NCI-H2107 (cell line): ENCODE measurements around the gene IER3.
"Not testable (repeated sequence)": the region's sequence is repeated elsewhere in the genome, so short reads cannot be mapped to it uniquely, and the experiment has no call there.

Source experiments
- DNase-seq: peaks from one replicate; lab custom pipeline; 2025; lab: John Stamatoyannopoulos, UW

Gene IER3

GRCh38 chr6:30723843-30724741, 20.3 kb downstream of the IER3 start:
- DNase-seq = not testable (repeated sequence)

GRCh38 chr6:30723159-30723842, 21.0 kb downstream of the IER3 start:
- not testable (repeated sequence) for DNase-seq

DNA sequence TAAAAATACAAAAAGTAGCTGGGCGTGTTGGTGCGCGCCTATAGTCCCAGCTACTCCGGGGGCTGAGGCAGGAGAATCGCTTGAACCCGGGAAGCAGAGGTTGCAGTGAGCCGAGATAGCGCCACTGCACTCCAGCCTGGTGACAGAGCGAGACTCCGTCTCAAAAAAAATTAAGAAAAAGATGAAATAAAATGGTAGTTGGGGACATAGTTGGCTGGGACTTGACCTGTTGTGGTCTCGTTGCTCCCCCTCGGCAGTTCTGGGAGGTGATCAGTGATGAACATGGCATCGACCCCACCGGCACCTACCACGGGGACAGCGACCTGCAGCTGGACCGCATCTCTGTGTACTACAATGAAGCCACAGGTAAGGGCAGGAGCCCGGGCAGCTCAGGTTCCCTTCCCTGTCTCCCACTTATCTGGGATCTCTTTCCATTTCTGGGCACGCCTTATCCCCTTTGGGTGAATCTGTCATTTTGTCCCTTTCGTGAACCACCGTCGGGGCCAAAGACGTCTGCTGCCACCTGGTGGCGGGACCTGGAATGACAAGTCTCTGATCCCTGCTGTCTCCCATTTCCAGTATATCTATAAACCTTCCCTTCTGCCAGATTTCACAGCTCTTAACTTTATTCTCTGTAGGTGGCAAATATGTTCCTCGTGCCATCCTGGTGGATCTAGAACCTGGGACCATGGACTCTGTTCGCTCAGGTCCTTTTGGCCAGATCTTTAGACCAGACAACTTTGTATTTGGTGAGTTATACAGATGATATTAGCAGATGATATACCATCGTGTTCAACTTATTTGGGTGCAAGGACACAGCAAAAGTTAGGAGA, 21.9 kb downstream of the IER3 start:
- peak; percentile 48 for DNase-seq

DNA sequence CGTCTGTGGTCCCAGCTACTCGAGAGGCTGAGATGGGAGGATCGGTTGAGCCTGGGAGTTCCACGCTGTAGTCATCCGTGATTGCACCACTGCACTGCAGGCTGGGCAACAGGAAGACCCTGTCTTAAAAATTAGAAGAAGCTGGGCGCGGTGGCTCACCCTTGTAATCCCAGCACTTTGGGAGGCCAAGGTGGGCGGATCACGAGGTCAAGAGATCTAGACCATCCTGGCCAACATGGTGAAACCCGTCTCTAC, 22.4 kb downstream of the IER3 start:
- not testable (repeated sequence) for DNase-seq

- peak; percentile 42 for DNase-seq
These were observed 22.9 kb downstream of the IER3 start for GRCh38 chr6:30721198-30722024.

DNA sequence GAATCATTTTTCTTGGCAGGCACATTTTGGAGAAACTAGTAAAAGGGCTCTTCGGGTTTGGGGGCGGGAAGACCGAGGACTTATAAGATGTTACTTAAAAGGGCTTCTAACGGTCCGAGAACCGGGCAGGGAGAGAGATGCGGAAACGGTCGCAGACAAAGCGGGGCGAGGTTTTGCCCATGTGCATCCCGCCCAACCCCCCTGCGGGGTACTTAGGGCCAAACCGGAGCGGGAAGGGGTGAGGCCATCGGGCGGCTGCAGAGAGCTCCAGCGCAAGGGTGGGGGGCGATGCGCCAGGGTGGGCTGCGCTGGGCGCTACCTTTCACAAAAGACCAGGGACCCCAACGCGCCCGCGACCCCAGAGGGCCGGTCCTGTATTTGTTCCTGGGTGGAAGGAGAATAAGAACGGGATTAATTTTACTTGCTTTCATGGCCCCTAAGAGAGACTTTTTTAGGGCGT, 23.6 kb downstream of the IER3 start:
- DNase-seq = no peak

- peak; percentile 79 for DNase-seq
These were observed 24.3 kb downstream of the IER3 start, which contains the start of gene TUBB for GRCh38 chr6:30719791-30720737. TUBB (plus strand) TSS chr6:30720352; CDS start chr6:30720507, 155 bp downstream.

DNA sequence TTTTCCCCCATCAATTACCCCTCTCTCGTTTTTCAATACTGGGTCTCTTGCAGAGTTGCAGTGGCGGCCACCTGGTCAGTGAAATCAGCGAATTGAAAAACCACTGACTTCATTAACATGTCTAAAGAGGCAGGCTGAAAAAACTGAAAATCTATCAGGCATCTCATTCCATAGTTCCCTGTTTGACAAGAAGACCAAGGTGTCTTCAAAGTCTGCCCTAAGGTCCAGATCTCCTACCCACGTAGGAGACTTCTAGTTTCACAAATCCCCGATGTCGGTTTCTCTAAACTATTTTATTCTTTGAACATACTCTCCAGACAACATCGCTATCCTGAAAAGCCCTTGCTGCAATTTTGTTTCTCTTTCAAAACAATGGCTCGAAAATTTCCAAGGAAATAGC, 25.0 kb downstream of the IER3 start:
- DNase-seq = no peak

- not testable (repeated sequence) for DNase-seq
These were observed 26.3 kb downstream of the IER3 start for GRCh38 chr6:30717845-30718720.

- peak; percentile 93 for DNase-seq
These were observed 27.1 kb downstream of the IER3 start, which contains the start of gene MDC1 for GRCh38 chr6:30717129-30717844. MDC1 (minus strand) TSS chr6:30717281; CDS start chr6:30715175, 2,106 bp downstream.

DNA sequence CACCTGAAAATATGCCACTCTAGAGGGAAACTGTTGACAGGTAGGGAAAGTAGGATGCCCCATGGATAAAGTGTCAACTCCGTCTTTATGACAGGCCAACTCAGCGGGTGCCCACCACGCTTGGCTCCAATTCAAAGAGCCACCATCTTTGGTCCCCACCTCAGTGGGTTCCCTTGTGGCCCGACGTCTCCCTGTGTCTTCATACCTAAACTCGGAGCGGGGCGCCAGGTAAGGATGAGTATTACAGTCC, 27.5 kb downstream of the IER3 start:
- DNase-seq = no peak

GRCh38 chr6:30714263-30714662, 30.1 kb downstream of the IER3 start:
- DNase-seq = no peak

DNA sequence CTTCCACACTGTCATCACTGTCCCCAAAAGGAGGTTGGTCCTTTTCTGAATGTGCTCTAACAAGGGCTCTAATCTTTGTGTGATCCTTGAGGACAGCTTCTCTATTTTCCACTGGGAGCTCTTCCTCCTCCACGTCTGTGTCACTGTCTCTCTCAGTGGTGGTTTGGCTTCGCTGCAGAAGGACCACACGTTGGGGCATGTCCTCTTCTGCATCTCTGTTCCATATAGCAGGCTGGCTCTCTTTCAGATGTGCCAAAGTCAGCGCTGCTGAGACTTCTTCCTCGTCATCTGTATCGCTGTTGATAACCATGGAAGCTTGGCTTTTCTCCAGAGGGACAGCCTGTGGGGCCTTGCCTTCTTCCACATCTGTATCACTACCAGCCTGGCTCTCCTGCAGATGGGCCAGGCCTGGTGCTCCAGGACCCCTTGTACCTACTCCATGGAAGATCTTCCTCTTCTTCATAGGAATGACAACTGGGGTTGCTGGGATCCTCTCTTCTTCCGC, 31.9 kb downstream of the IER3 start:
- DNase-seq = no peak

DNA sequence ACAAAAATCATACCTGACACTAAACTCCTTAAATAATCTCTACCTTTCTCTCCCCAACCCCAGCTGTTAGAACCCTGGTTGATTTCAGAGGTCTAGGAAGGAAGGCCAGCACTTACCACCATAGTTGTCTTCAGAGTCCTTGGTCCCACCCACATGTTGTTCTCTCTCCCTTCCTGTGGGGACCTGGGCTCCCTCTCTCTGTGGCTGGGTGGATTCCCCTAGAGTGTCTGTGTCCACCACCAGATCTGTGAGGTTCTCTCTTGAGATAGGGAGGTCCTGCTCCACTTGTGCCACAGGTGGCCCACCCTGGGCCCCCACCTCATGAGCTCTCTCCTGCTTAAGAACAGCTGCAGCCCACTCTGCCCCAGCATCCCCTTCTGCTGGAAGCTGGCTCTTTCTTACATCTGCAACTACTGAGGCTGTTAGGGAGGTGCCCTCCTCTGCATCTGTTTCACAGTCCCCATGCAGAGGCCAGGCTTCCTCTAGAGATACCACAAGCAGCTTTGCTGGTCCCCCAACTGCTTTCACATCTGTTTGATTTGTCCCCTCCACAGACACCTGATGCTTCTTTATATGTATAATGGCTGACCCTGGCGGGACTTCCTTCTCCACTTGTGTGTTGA, 32.5 kb downstream of the IER3 start:
- no peak for DNase-seq

DNA sequence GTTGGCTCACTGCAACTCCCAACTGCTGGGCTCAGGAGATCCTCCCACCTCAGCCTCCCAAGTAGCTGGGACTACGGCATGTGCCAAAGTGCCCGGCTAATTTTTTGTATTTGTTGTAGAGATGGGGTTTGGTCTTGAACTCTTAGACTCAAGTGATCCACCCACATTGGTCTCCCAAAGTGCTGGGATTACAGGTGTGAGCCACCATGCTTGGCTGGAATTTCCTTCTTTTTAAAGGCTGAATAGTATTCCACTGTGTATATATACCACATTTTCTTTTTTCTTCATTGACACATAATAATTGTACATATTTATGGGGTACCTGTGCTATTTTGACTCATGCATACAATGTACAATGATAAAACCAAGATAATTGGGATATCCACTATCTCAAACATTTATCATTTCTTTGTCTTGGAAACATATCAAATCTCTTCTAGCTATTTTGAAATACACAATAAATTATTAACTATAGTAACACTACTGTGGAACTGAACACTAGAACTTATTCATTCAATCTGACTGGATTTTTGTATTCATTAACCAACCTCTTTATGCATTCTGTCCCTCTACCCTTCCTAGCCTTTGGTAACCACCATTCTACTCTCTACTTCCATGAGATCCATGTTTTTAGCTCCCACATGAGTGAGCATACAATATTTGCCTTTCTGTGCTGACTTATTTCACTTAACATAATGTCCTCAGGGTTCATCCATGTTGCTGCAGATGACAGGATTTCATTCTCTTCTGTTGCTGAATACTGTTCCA, 35.1 kb downstream of the IER3 start:
- DNase-seq = no peak

DNA sequence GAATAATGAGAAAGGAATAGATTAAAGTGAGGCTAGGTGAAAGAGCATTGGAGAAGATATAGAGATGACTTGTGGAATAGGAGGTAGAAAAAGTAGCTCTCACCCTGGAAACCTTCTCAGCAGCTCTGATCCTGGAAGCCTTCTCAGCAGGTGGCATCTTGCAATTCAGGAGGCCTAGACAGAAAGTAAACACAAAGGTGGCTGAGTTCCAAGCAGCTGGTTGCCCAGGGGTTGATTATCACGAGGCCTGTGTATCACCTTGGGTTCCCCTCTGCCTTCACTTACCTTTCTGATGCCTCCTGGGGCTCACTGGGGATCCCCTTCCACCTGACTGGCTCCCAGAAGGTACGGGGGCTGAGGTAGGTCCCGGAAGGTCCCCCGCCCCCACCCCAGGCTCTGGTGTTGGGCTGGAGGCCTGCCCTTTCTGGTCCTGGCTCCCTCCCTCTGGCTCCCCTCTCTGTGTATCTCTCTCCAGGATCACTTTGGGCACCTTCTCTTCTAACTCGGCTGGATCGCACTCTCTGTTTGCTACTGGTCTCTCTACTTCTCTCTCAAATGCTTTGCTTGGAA, 37.0 kb downstream of the IER3 start:
- peak; percentile 29 for DNase-seq

DNA sequence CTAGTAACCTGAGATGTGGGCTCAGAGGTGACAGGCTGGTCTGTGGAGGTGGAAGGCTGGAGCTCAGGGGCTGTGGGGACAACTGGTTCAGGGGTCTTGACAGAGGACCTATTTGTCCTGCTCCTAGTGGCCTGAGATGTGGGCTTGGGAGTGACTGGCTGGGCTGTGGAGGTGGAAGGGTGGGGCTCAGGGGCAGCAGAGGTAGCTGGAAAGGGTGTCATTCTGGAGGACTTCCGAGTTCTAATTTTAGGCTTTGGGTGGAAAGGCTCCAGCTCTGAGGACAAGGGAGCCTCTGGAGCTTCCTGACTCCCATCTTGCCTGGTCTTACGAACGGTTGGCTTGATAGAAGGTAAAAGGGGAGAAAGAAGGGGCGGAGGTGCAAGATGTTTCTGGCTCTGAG, 38.7 kb downstream of the IER3 start:
- DNase-seq = no peak
